ENCODE measurements around the gene FTCDNL1. TPM values are rescaled to one million over a fixed set of nuclear protein-coding genes. Genes with fewer than 3 reads are reported as not detected.
A peak's percentile ranks its signal among the peaks of the same experiment; 100 is the strongest.

The FTCDNL1 gene
- total RNA-seq, 2 donors from 2014 or later, result 1.8 to 2.6 TPM

DNA sequence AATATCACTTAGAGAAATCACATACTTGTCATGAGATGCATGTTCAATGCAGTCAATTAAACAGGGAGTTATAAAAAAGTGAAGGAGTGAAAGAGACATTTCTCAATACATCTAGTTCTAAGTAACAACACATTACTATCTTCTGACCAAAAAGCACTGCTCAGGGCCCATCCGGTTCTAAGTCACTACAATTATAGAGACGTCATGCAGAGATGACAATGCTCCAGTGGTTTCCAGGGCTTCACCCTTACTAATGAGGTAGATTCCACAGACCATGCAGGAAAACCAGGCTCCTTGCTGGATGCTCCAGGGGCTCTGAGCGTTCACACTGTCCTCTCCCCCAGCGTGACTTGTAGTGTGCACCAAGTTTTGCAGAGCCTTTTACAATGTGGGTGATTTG lies 88.0 kb downstream of the FTCDNL1 start:
- Mint-ChIP-seq H3K27me3 (no peaks in the 10 kb centered on the region), H3K4me1 (no peaks in the 10 kb centered on the region), H3K27ac (no peak overlapping the region), H3K36me3 (ENCODE audit: low read depth) (no peaks in the 10 kb centered on the region), H3K4me3 (no peak overlapping the region)
- no peaks in the 10 kb centered on the region for H3K9me3 ChIP-seq (ENCODE audit: control insufficient read depth, low read length, poor library complexity, severe bottlenecking)
- DNase-seq, result no peak
- ATAC-seq, result no peak

GRCh38 chr2:199760574-199760973 lies 90.4 kb downstream of the FTCDNL1 start:
- no peaks in the 10 kb centered on the region for H3K4me1 Mint-ChIP-seq
- no peaks in the 10 kb centered on the region for H3K36me3 Mint-ChIP-seq (ENCODE audit: low read depth)
- no peak overlapping the region for H3K27ac Mint-ChIP-seq
- peaks cover 14% of the 10 kb centered on the region for H3K27me3 Mint-ChIP-seq
- DNase-seq, result no peak
- no peaks in the 10 kb centered on the region for H3K9me3 ChIP-seq (ENCODE audit: control insufficient read depth, low read length, poor library complexity, severe bottlenecking)
- ATAC-seq, result no peak
- H3K4me3 Mint-ChIP-seq, result no peak overlapping the region

DNA sequence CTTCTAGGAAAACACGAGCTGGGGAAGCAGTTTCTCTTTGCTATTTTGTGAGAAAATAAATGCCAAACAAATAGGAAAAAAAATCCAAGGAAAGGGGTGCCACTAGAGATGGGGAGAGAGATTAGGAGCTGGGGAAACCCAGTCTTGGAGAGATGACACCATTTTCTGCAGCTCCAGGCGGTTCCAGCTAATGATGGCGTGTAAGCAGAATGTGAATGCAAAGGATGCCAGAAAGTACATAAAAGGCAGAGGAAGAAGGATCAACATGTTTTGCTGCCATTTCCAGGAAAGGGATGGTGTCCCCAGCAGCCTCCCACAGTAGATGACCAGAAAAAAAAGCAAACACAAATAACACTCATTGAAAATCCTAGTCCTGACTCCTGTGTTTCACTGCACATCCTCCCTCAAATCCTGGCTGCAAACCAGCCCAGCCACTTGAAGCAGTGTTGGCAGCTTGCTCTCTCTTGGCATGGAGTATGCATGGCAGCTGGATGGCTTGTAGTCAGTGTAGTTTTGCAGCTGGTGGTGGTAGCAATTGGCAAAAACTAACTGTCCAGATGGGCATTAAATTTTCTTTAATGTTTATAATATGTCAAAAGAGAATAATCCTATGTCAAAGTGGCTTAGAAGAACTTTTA lies 93.6 kb downstream of the FTCDNL1 start:
- ATAC-seq (no peak), DNase-seq (no peak)
- H3K9me3 ChIP-seq (ENCODE audit: control insufficient read depth, low read length, poor library complexity, severe bottlenecking), result no peaks in the 10 kb centered on the region
- Mint-ChIP-seq H3K4me1 (no peaks in the 10 kb centered on the region), H3K4me3 (no peak overlapping the region), H3K27me3 (peaks cover 23% of the 10 kb centered on the region), H3K27ac (no peak overlapping the region), H3K36me3 (ENCODE audit: low read depth) (peaks cover 2% of the 10 kb centered on the region)

DNA sequence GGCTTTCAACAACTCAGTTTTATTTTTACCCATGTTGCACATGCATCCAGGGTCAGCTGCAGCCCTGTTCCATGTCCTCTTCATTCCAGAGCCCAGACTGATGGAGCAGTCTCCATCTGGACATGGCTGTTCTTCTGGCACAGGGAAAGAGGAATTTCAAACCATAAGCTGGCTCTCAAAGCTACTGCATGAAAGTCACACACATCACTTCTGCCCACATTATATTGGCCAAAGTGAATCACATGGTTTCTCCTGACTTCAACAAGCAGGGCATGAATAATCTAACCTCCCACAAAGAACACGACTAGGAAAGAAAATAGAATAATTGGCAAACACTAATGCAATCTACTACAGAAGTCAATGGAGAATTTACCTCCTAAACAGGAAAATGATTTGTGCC lies 94.2 kb downstream of the FTCDNL1 start:
- H3K36me3 Mint-ChIP-seq (ENCODE audit: low read depth), result peaks cover 2% of the 10 kb centered on the region
- no peak overlapping the region for H3K27ac Mint-ChIP-seq
- no peak overlapping the region for H3K4me3 Mint-ChIP-seq
- ATAC-seq, result no peak
- no peaks in the 10 kb centered on the region for H3K9me3 ChIP-seq (ENCODE audit: control insufficient read depth, low read length, poor library complexity, severe bottlenecking)
- H3K27me3 Mint-ChIP-seq, result peaks cover 23% of the 10 kb centered on the region
- no peaks in the 10 kb centered on the region for H3K4me1 Mint-ChIP-seq
- no peak for DNase-seq

- no peak for ATAC-seq
- Mint-ChIP-seq H3K4me1 (no peaks in the 10 kb centered on the region), H3K27ac (no peak overlapping the region), H3K4me3 (no peak overlapping the region), H3K36me3 (ENCODE audit: low read depth) (peaks cover 2% of the 10 kb centered on the region), H3K27me3 (peaks cover 27% of the 10 kb centered on the region)
- DNase-seq, result no peak
- H3K9me3 ChIP-seq (ENCODE audit: control insufficient read depth, low read length, poor library complexity, severe bottlenecking), result no peaks in the 10 kb centered on the region
These were observed 94.8 kb downstream of the FTCDNL1 start for GRCh38 chr2:199756211-199756610.

GRCh38 chr2:199754766-199755165 lies 96.2 kb downstream of the FTCDNL1 start:
- Mint-ChIP-seq H3K4me1 (no peaks in the 10 kb centered on the region), H3K27ac (no peak overlapping the region), H3K4me3 (no peak overlapping the region), H3K27me3 (peaks cover 35% of the 10 kb centered on the region), H3K36me3 (ENCODE audit: low read depth) (peaks cover 2% of the 10 kb centered on the region)
- DNase-seq (no peak), ATAC-seq (no peak)
- H3K9me3 ChIP-seq (ENCODE audit: control insufficient read depth, low read length, poor library complexity, severe bottlenecking), result no peaks in the 10 kb centered on the region

DNA sequence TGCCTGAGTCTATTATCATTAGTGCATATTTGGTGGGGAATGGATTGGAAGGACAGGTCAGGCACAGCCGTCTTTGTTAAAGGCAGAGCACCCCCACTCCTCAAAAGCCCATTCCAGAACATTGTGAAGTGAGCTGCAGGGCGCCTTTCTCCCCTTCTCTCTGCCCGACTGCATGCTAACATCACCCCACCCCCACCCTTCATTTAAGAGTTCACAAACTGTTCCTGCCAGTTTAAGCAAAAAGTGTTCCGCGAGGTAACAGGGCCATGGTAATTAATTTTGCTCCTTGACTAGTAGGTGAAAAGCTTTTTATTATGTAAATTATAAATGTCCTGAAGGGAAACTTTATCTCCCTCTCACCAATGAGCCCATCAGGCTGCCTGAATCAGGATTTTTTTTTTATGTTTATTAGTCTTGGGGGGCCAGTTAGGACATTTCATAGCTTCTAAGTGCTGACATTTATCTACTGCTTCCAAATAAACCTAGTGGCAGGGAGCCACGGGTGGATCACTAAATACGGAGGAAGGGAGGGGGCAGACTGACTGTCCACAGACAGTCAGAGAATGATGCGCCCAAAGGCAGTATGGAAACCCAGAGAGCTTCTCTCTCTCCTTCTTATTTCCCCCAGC lies 99.4 kb downstream of the FTCDNL1 start:
- DNase-seq (no peak), ATAC-seq (no peak)
- Mint-ChIP-seq H3K4me3 (no peak overlapping the region), H3K4me1 (no peaks in the 10 kb centered on the region), H3K27me3 (peaks cover 43% of the 10 kb centered on the region), H3K27ac (no peak overlapping the region), H3K36me3 (ENCODE audit: low read depth) (peaks cover 2% of the 10 kb centered on the region)
- no peaks in the 10 kb centered on the region for H3K9me3 ChIP-seq (ENCODE audit: control insufficient read depth, low read length, poor library complexity, severe bottlenecking)

DNA sequence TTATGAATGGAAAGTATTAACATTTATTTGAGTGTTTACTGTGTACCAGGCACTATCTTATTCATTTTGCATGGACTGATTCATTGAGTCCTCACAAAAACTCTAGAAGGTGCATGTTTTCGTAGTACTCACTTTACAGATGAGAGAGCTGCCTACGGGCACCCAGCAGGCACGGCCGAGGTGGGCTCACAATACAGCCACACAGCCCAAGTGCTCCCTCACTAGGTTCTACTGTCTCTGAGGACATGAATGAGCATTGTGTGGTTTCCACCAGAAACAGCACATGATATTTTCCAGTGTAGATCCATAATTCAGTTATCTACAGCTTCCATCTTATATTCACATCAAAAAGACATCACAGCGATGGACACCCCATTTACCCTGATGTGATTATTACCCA lies 101.4 kb downstream of the FTCDNL1 start:
- Mint-ChIP-seq H3K27me3 (peaks cover 38% of the 10 kb centered on the region), H3K27ac (no peak overlapping the region)
- no peak for ATAC-seq

DNA sequence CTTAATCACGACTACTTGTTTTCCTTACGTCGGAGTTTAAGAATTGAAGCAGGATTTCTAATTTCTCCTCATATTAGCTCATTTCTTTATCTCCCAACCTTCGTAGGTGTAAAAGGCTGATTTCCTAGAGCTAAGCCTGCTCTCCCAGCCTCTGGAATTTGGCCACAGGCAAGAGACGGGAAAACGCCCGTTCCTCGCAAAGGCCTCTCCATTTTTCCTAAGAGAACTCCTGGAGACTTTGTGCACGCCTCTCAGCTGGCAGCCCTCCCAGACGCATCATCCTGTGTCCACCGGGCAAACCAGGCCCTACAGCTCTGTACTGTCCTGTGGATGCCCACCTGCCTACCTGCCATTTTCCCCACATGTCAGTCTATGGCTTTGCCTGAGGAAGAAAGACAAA lies 106.3 kb downstream of the FTCDNL1 start:
- peaks cover 3% of the 10 kb centered on the region for H3K4me1 Mint-ChIP-seq
- no peak for ATAC-seq

More for the DNA sequence above, 101.4 kb downstream of the FTCDNL1 start:
- no peak for DNase-seq
- H3K9me3 ChIP-seq (ENCODE audit: control insufficient read depth, low read length, poor library complexity, severe bottlenecking), result no peaks in the 10 kb centered on the region
- H3K36me3 Mint-ChIP-seq (ENCODE audit: low read depth), result peaks cover 2% of the 10 kb centered on the region
- H3K4me3 Mint-ChIP-seq, result no peak overlapping the region
- no peaks in the 10 kb centered on the region for H3K4me1 Mint-ChIP-seq

DNA sequence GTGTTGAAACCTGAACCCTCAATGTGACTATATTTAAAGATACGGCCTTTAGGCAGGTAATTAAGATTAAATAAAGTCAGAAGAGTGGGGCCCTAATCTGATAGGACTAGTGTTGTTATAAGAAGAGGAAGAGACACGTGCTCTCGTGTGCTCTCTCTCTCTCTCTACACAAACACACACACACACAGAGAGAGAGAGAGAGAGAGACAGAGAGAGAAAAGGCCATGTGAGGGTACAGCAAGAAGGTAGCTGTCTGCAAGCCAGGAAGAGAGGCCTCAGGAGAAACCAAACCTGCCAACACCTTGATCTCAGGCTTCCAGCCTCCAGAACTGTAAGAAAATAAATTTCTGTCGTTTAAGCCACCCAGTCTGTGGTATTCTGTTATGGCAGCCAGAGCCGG lies 106.7 kb downstream of the FTCDNL1 start:
- Mint-ChIP-seq H3K4me3 (no peak overlapping the region), H3K4me1 (peaks cover 3% of the 10 kb centered on the region), H3K36me3 (ENCODE audit: low read depth) (no peaks in the 10 kb centered on the region), H3K27ac (no peak overlapping the region), H3K27me3 (peaks cover 33% of the 10 kb centered on the region)
- DNase-seq (no peak), ATAC-seq (no peak)
- H3K9me3 ChIP-seq (ENCODE audit: control insufficient read depth, low read length, poor library complexity, severe bottlenecking), result no peaks in the 10 kb centered on the region

More for the DNA sequence above, 106.3 kb downstream of the FTCDNL1 start:
- Mint-ChIP-seq H3K36me3 (ENCODE audit: low read depth) (no peaks in the 10 kb centered on the region), H3K4me3 (no peak overlapping the region), H3K27me3 (peaks cover 33% of the 10 kb centered on the region), H3K27ac (no peak overlapping the region)
- H3K9me3 ChIP-seq (ENCODE audit: control insufficient read depth, low read length, poor library complexity, severe bottlenecking), result no peaks in the 10 kb centered on the region
- no peak for DNase-seq

DNA sequence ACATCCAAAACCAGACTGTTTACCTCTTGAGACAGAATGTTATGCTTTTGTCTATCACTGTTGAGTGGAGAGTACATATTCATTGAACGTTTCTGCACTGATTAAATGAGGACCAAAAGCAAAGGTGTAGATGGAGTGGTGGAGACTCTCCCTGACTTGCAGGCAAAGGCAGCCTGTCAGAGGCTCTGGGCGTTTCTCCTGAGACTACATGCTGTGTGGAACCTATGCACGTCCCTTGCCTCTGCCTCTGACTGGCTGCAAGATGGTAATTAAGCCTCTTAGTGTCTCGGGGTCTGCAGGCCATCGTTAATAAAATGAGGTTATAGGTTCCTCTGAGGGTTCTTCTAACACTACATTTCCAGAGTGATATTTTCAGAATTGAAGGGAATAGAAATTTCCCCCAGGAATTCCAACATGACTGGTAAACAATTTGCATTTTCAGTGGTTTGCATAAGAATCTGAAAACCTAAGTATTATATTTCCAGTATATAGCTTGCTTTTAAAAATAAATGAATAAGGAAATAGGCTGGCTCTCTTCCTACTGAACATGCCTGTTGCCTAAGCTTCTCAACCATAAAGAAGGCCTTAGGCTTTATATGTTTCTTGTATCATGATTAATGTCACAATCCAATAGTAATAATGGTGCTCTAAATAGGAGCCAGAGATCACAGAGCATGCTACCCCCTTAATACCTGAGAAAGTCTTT lies 107.4 kb downstream of the FTCDNL1 start:
- Mint-ChIP-seq H3K4me1 (peaks cover 3% of the 10 kb centered on the region), H3K4me3 (no peak overlapping the region), H3K27me3 (peaks cover 33% of the 10 kb centered on the region), H3K27ac (no peak overlapping the region), H3K36me3 (ENCODE audit: low read depth) (no peaks in the 10 kb centered on the region)
- DNase-seq, result no peak
- no peaks in the 10 kb centered on the region for H3K9me3 ChIP-seq (ENCODE audit: control insufficient read depth, low read length, poor library complexity, severe bottlenecking)
- no peak for ATAC-seq

DNA sequence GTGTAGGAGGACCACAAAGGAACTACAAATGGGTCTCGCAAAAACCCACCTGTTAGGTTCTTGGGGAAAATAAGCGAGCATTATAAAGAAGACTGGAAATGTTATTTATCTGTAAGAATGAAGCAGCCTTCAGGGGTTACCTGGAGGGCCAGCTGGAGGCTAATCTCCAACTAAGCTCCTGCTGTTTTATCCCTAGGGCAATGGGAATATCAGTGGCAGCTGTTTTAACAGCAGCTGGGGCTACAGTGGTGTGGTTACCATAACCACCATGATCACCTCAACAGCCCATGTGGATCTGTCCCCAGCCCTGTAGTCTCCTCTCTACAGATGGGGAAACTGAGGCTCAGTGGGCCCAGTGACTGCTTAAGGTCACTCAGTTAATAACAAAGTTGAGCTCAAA lies 108.1 kb downstream of the FTCDNL1 start:
- Mint-ChIP-seq H3K27me3 (peaks cover 34% of the 10 kb centered on the region), H3K4me3 (no peak overlapping the region), H3K36me3 (ENCODE audit: low read depth) (no peaks in the 10 kb centered on the region), H3K27ac (no peak overlapping the region), H3K4me1 (peaks cover 3% of the 10 kb centered on the region)
- DNase-seq (no peak), ATAC-seq (no peak)
- H3K9me3 ChIP-seq (ENCODE audit: control insufficient read depth, low read length, poor library complexity, severe bottlenecking), result no peaks in the 10 kb centered on the region

- Mint-ChIP-seq H3K27me3 (peaks cover 44% of the 10 kb centered on the region), H3K4me3 (no peak overlapping the region), H3K36me3 (ENCODE audit: low read depth) (no peaks in the 10 kb centered on the region), H3K4me1 (peaks cover 3% of the 10 kb centered on the region), H3K27ac (peak overlapping the region; percentile 47)
- ATAC-seq, result no peak
- no peak for DNase-seq
- H3K9me3 ChIP-seq (ENCODE audit: control insufficient read depth, low read length, poor library complexity, severe bottlenecking), result no peaks in the 10 kb centered on the region
These were observed 110.9 kb downstream of the FTCDNL1 start for GRCh38 chr2:199740111-199740428.

All from T-helper 17 cell (primary cell).